Heart right ventricle (tissue), 16 donors: ENCODE results near the gene DIS3L2. TPM values are rescaled to one million over a fixed set of nuclear protein-coding genes. Genes with fewer than 3 reads are reported as not detected.

Experiments
- ATAC-seq, 8 donors: fragments of 200-7000 bp; cut with Tn5 transposase; one replicate each; pipeline ENCODE4 v1.9.1; 2020; ENCODE audit warnings: mild to moderate bottlenecking in 8 of 8, moderate library complexity in 8 of 8, moderate number of reproducible peaks in 1 of 8
- DNase-seq, 2 donors: peaks; one replicate each; pipeline ENCODE4 v3.0.0-alpha.2; 2020
- H3K27ac ChIP-seq, 10 donors: fragments of 200-600 bp; sonication (generic) in 2 of 10; one replicate each; pipeline versions ENCODE4 v1.5.0 to v1.8.0; 2020 to 2022; ENCODE audit warnings: mild to moderate bottlenecking in 3 of 10
- H3K27me3 ChIP-seq, 7 donors: fragments of 200-600 bp; one replicate each; pipeline ENCODE4 v1.8.0; 2021 to 2022; ENCODE audit warnings: mild to moderate bottlenecking in 2 of 7
- H3K36me3 ChIP-seq, 9 donors: fragments of 200-600 bp; sonication (generic) in 1 of 9; one replicate each; pipeline versions ENCODE4 v1.5.0 to v1.8.0; 2020 to 2022; ENCODE audit warnings: mild to moderate bottlenecking in 2 of 9
- H3K4me1 ChIP-seq, 9 donors: fragments of 200-600 bp; sonication (generic) in 1 of 9; one replicate each; pipeline versions ENCODE4 v1.5.0 to v1.8.0; 2020 to 2022; ENCODE audit warnings: mild to moderate bottlenecking in 4 of 9
- H3K4me3 ChIP-seq, 10 donors: fragments of 200-600 bp; sonication (generic) in 2 of 10; one replicate each; pipeline versions ENCODE4 v1.5.0 to v1.8.0; 2020 to 2022; ENCODE audit warnings: mild to moderate bottlenecking in 7 of 10, moderate library complexity in 2 of 10
- H3K9me3 ChIP-seq, 11 donors: fragments of 200-600 bp in 10 of 11; sonication (generic) in 2 of 11; one replicate each; pipeline versions ENCODE4 v1.5.0 to v1.8.0; 2013 to 2022; ENCODE audit warnings: mild to moderate bottlenecking in 2 of 11, control low read depth in 1 of 11, moderate library complexity in 1 of 11
- CTCF ChIP-seq, 9 donors: fragments of 200-600 bp; sonication (generic) in 2 of 9; IDR thresholded peaks; one replicate each; pipeline versions ENCODE4 v1.5.0 to v1.8.0; 2021 to 2022; ENCODE audit warnings: antibody characterized with exemption in 9 of 9, mild to moderate bottlenecking in 5 of 9, moderate library complexity in 1 of 9
- WGBS, 2 donors: extraction: QIAGEN DNeasy Blood & Tissue Kit; methylation state at CpG; one replicate each; pipeline ENCODE4 v1.1.7; 2013; ENCODE audit warnings: inconsistent platforms in 1 of 2; 5-methylcytosine and 5-hydroxymethylcytosine counted together
- intact Hi-C, 10 donors: fragments of 100-400 bp; cut with DNase I; formaldehyde crosslinking; loops; one replicate each; pipeline versions ENCODE4 v1.11.1 to v1.14.2; 2022
- polyA plus RNA-seq, 2 donors: library from polyadenylated mRNA; stranded (reverse); fragments of 200-250 nt; gene quantifications; one replicate each; pipeline ENCODE4 v1.2.3, GENCODE V29; 2013
- total RNA-seq, 10 donors: library from RNA; stranded (reverse); fragmentation: NEBNext Ultra II Directional in 3 of 10; extraction: Animal tissue kit (Norgen Biotek cat#: 25700) in 3 of 10; gene quantifications; one replicate each; pipeline versions ENCODE4 v1.2.1 to v1.2.4, GENCODE V29; 2021 to 2023
- donor health status: Arrhythmogenic right ventricular cardiomyopathy.
- donor health status: ischemic (EF 13 %, LVEDD 7.1; RV severe dilation, severe dysfunction).
- donor health status: healthy with polysubstance abuse.
- donor health status: DM: no; HTN: yes; CAD: no.
- donor health status: DM: no; HTN: no; CAD: no.
- donor health status: ischemic (EF 25% LVEDD 6.9; RV normal size, moderate dysfunction).
- donor health status: ischemic (EF 25% LVEDD 5.7; RV mildly dilated, moderate dysfunction).
- donor health status: healthy.
- donor health status: DM: yes; HTN: yes; CAD: no.
- donor health status: Ischemic cardiomyopathy.
- donor health status: ischemic (EF 35%, LVEDD 5.7; RV mildly dilated, moderate dysfunction).
- donor health status: nonischemic (EF 11% LVEDD 7.7; RV severe dilation, severe dysfunction).
- donor health status: DM: yes; HTN: yes; CAD: no.
- donor health status: PGD.
- donor health status: ischemic (EF 29% LVEDD 5.4; RV normal size, mild dysfunction).
- donor health status: nonischemic (EF 23%, LVEDD 6.1; RV moderate dilation, normal function).

Gene DIS3L2
- total and polyA plus RNA-seq, 12 donors, result 9.5 to 24.5 (median 18.5) TPM

- intact Hi-C loops, result no loop called here
- WGBS, 2 donors, result 94 to 95% methylated on average over 2 of the region's 2 CpGs
- Histone ChIP-seq H3K27ac (peak overlapping the region in 1 of 10 donors; percentile 12), H3K27me3 (no peaks in the 10 kb centered on the region), H3K4me1 (peaks cover 0 to 40% (median 12%) of the 10 kb centered on the region in 9 donors), H3K4me3 (no peak overlapping the region), H3K9me3 (no peaks in the 10 kb centered on the region), H3K36me3 (no peaks in the 10 kb centered on the region)
- TF ChIP-seq CTCF (IDR thresholded peaks at IDR 0.05), result no peak
- ATAC-seq (peak in 6 of 8 donors; percentile 39 to 64 (median 58)), DNase-seq (no peak)
Measured at GRCh38 chr2:231996797-231997540, 35.5 kb downstream of the DIS3L2 start.

- intact Hi-C loops, result no loop called here
- ATAC-seq, result peak in 2 of 8 donors; percentile 42 to 57
- Histone ChIP-seq H3K4me3 (no peak overlapping the region), H3K27me3 (no peaks in the 10 kb centered on the region), H3K4me1 (peaks cover 0 to 39% (median 12%) of the 10 kb centered on the region in 9 donors), H3K9me3 (peaks cover 0 to 4% (median 0%) of the 10 kb centered on the region in 11 donors), H3K27ac (no peak overlapping the region), H3K36me3 (no peaks in the 10 kb centered on the region)
- TF ChIP-seq CTCF (IDR thresholded peaks at IDR 0.05), result no peak
- no peak for DNase-seq
Measured at GRCh38 chr2:231998046-231998445, 36.5 kb downstream of the DIS3L2 start.

- no peak for ATAC-seq
- no peaks in the 10 kb centered on the region for H3K27me3 ChIP-seq
- no peaks in the 10 kb centered on the region for H3K36me3 ChIP-seq
- H3K9me3 ChIP-seq, result peaks cover 0 to 11% (median 0%) of the 10 kb centered on the region in 11 donors
- intact Hi-C loops, result no loop called here
- WGBS, 2 donors, result 91 to 95% methylated on average over 2 of the region's 2 CpGs
- peaks cover 0 to 39% (median 12%) of the 10 kb centered on the region in 9 donors for H3K4me1 ChIP-seq
- DNase-seq, result no peak
- no peak for TF ChIP-seq CTCF (IDR thresholded peaks at IDR 0.05)
- no peak overlapping the region for H3K4me3 ChIP-seq
- no peak overlapping the region for H3K27ac ChIP-seq
Measured at GRCh38 chr2:232000439-232000838, 38.9 kb downstream of the DIS3L2 start.

GRCh38 chr2:232001073-232001472, 39.6 kb downstream of the DIS3L2 start:
- DNase-seq (no peak), ATAC-seq (no peak)
- no peak overlapping the region for H3K4me3 ChIP-seq
- no peak for TF ChIP-seq CTCF (IDR thresholded peaks at IDR 0.05)
- no peaks in the 10 kb centered on the region for H3K27me3 ChIP-seq
- peaks cover 0 to 11% (median 0%) of the 10 kb centered on the region in 11 donors for H3K9me3 ChIP-seq
- H3K4me1 ChIP-seq, result peaks cover 0 to 34% (median 8%) of the 10 kb centered on the region in 9 donors
- intact Hi-C loops, result no loop called here
- H3K36me3 ChIP-seq, result no peaks in the 10 kb centered on the region
- WGBS, 2 donors, result 96% methylated on average over 1 of the region's 1 CpG
- no peak overlapping the region for H3K27ac ChIP-seq
